Measurements from ENCODE around the gene EIF1AD.
"Not testable (repeated sequence)": the region's sequence is repeated elsewhere in the genome, so short reads cannot be mapped to it uniquely, and the experiment has no call there.

The EIF1AD gene

GRCh38 chr11:65968600-65969482 lies 33.1 kb downstream of the EIF1AD start:
- no peak for DNase-seq (ENCODE audit: low spot score)

GRCh38 chr11:65967329-65967934 lies 34.5 kb downstream of the EIF1AD start:
- DNase-seq (ENCODE audit: low spot score) = no peak

- DNase-seq (ENCODE audit: low spot score) = no peak
Observed at GRCh38 chr11:65965986-65966762, 35.8 kb downstream of the EIF1AD start.

- no peak for DNase-seq (ENCODE audit: low spot score)
Observed at GRCh38 chr11:65964906-65965305, 37.1 kb downstream of the EIF1AD start.

- no peak for DNase-seq (ENCODE audit: low spot score)
Observed at GRCh38 chr11:65962141-65962564, 39.8 kb downstream of the EIF1AD start.

- peak; percentile 98 for DNase-seq (ENCODE audit: low spot score)
Observed at GRCh38 chr11:65961267-65962140, 40.5 kb downstream of the EIF1AD start, which contains the start of gene SART1. TSS of gene SART1 (plus strand) at chr11:65961734. CDS start at chr11:65961781, 47 bp downstream.

- no peak for DNase-seq (ENCODE audit: low spot score)
Observed at GRCh38 chr11:65960824-65961266, 41.1 kb downstream of the EIF1AD start.

GRCh38 chr11:65958774-65959420 lies 43.1 kb downstream of the EIF1AD start:
- no peak for DNase-seq (ENCODE audit: low spot score)

- DNase-seq (ENCODE audit: low spot score) = no peak
Observed at GRCh38 chr11:65958291-65958690, 43.7 kb downstream of the EIF1AD start.

GRCh38 chr11:65954771-65955170 lies 47.2 kb downstream of the EIF1AD start:
- DNase-seq (ENCODE audit: low spot score) = no peak

GRCh38 chr11:65953471-65953870 lies 48.5 kb downstream of the EIF1AD start:
- DNase-seq (ENCODE audit: low spot score) = no peak

- no peak for DNase-seq (ENCODE audit: low spot score)
Observed at GRCh38 chr11:65952052-65952521, 49.9 kb downstream of the EIF1AD start.

GRCh38 chr11:65951641-65952040 lies 50.3 kb downstream of the EIF1AD start:
- DNase-seq (ENCODE audit: low spot score) = not testable (repeated sequence)

- not testable (repeated sequence) for DNase-seq (ENCODE audit: low spot score)
Observed at GRCh38 chr11:65950711-65951110, 51.2 kb downstream of the EIF1AD start.

- DNase-seq (ENCODE audit: low spot score) = no peak
Observed at GRCh38 chr11:65947603-65948125, 54.3 kb downstream of the EIF1AD start.

- DNase-seq (ENCODE audit: low spot score) = no peak
Observed at GRCh38 chr11:65947133-65947532, 54.8 kb downstream of the EIF1AD start.

- no peak for DNase-seq (ENCODE audit: low spot score)
Observed at GRCh38 chr11:65946655-65947054, 55.3 kb downstream of the EIF1AD start.
